ENCODE measurements around the gene PPP2R5E.

PPP2R5E gene

GRCh38 chr14:63478010-63478409, 65.2 kb downstream of the PPP2R5E start:
- DNase-seq (ENCODE audit: low spot score in 2 of 2) (no peak), ATAC-seq (replicated peaks; ENCODE audit: extremely low read depth, poor library complexity, severe bottlenecking) (peak; percentile 80)
- Mint-ChIP-seq H3K9me3 (no peaks in the 10 kb centered on the region), H3K27ac (ENCODE audit: low read depth) (no peak overlapping the region), H3K36me3 (ENCODE audit: insufficient read depth) (peaks cover 1% of the 10 kb centered on the region), H3K4me3 (peak overlapping the region; percentile 30), H3K27me3 (no peaks in the 10 kb centered on the region), H3K4me1 (peaks cover 31% of the 10 kb centered on the region)

DNA sequence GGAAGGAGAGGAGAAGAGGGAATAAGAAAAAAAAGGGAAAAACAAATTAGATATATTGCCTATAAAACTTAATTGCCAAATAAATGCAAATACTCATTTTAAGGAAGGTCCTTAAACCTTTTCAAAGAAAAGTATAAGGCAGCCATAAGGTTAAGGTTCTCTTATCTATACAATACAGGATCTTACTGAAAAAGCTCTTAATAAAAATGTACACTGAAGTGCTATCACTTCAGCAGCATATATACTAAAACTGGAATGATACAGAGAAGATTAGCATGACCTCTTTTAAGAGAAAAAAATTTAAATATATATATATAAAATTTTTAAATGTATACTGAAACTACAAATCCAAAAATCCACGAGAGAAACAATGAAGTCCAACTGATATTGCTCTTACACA, 65.6 kb downstream of the PPP2R5E start:
- DNase-seq (ENCODE audit: low spot score in 2 of 2) (no peak), ATAC-seq (replicated peaks; ENCODE audit: extremely low read depth, poor library complexity, severe bottlenecking) (no peak)
- peak overlapping the region; percentile 48 for H3K4me3 Mint-ChIP-seq
- peaks cover 1% of the 10 kb centered on the region for H3K36me3 Mint-ChIP-seq (ENCODE audit: insufficient read depth)
- H3K27me3 Mint-ChIP-seq: no peaks in the 10 kb centered on the region
- H3K27ac Mint-ChIP-seq (ENCODE audit: low read depth): peak overlapping the region; percentile 36
- peaks cover 27% of the 10 kb centered on the region for H3K4me1 Mint-ChIP-seq
- H3K9me3 Mint-ChIP-seq: no peaks in the 10 kb centered on the region

DNA sequence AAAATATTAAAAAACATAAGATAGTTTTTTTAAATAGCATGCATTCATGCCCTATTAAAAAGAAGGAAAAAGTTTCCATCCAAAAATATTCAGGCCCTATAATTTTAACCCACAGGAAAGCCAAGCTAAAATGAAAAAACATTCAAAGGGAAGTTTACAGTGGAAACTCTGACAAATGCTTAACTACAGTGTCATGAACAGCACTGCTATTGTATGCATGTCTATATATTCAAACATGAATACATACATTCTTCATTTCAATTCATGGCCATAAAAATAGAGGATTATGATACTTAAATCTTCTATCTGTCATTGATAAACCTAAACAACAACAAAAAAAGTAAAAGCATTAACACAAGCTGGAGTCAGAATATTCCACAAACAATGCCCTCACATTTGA, 67.4 kb downstream of the PPP2R5E start:
- H3K4me3 Mint-ChIP-seq: no peak overlapping the region
- H3K27me3 Mint-ChIP-seq: no peaks in the 10 kb centered on the region
- no peak overlapping the region for H3K27ac Mint-ChIP-seq (ENCODE audit: low read depth)
- ATAC-seq (replicated peaks; ENCODE audit: extremely low read depth, poor library complexity, severe bottlenecking) (no peak), DNase-seq (ENCODE audit: low spot score in 2 of 2) (no peak)
- H3K9me3 Mint-ChIP-seq: no peaks in the 10 kb centered on the region
- no peaks in the 10 kb centered on the region for H3K36me3 Mint-ChIP-seq (ENCODE audit: insufficient read depth)
- H3K4me1 Mint-ChIP-seq: peaks cover 36% of the 10 kb centered on the region

- no peaks in the 10 kb centered on the region for H3K27me3 Mint-ChIP-seq
- H3K9me3 Mint-ChIP-seq: no peaks in the 10 kb centered on the region
- DNase-seq (ENCODE audit: low spot score in 2 of 2): no peak
- ATAC-seq (replicated peaks; ENCODE audit: extremely low read depth, poor library complexity, severe bottlenecking): no peak
- no peak overlapping the region for H3K27ac Mint-ChIP-seq (ENCODE audit: low read depth)
- H3K4me3 Mint-ChIP-seq: no peak overlapping the region
- no peaks in the 10 kb centered on the region for H3K36me3 Mint-ChIP-seq (ENCODE audit: insufficient read depth)
- H3K4me1 Mint-ChIP-seq: peaks cover 29% of the 10 kb centered on the region
Observed at GRCh38 chr14:63474844-63475243, 68.3 kb downstream of the PPP2R5E start.

GRCh38 chr14:63474111-63474510, 69.1 kb downstream of the PPP2R5E start:
- Mint-ChIP-seq H3K27ac (ENCODE audit: low read depth) (no peak overlapping the region), H3K4me1 (peaks cover 25% of the 10 kb centered on the region), H3K36me3 (ENCODE audit: insufficient read depth) (no peaks in the 10 kb centered on the region), H3K27me3 (no peaks in the 10 kb centered on the region), H3K9me3 (no peaks in the 10 kb centered on the region), H3K4me3 (no peak overlapping the region)
- no peak for ATAC-seq (replicated peaks; ENCODE audit: extremely low read depth, poor library complexity, severe bottlenecking)
- DNase-seq (ENCODE audit: low spot score in 2 of 2): no peak

- DNase-seq (ENCODE audit: low spot score in 2 of 2) (no peak), ATAC-seq (replicated peaks; ENCODE audit: extremely low read depth, poor library complexity, severe bottlenecking) (no peak)
- Mint-ChIP-seq H3K27me3 (no peaks in the 10 kb centered on the region), H3K36me3 (ENCODE audit: insufficient read depth) (no peaks in the 10 kb centered on the region), H3K4me1 (peaks cover 32% of the 10 kb centered on the region), H3K4me3 (no peak overlapping the region), H3K27ac (ENCODE audit: low read depth) (no peak overlapping the region), H3K9me3 (no peaks in the 10 kb centered on the region)
Observed at GRCh38 chr14:63472986-63473788, 70.0 kb downstream of the PPP2R5E start.

DNA sequence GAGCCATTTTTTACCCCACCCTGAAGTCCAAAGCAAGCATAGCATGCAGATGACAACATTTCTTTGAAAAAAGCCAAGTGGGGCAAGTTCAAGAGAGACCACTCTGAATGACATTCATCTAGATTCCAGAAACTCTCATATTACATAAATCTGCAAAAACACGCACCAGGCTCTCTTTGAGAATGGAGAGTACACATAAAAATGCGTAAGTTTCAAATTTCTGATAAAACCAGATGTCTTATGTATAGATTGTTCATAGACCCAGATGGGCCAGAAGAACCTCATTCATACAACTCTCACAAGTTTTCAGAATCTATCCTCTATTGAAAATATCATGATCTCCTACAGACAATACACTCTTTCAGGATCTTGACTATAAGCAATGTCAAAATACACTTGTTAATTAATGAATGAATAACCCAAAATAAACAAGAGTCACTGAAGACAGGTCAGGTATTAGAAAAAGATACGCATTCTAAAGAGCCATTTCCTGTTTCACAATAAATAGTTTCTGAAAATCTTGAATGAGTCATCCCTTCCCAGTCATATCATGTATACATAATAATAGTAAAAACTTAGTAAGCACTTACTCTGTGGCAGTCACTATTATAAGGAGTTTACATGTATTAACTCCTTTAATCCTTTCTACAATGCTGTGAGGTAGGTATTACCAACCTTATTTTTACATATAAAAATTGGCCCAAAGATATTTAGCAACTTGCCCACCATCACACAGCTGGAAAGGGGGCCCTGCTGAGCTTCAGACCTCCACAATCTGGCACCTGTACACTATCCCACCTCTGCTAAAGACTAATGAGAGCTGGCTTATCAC, 72.0 kb downstream of the PPP2R5E start:
- H3K4me1 Mint-ChIP-seq: peaks cover 30% of the 10 kb centered on the region
- H3K27me3 Mint-ChIP-seq: no peaks in the 10 kb centered on the region
- DNase-seq (ENCODE audit: low spot score in 2 of 2): no peak

GRCh38 chr14:63468294-63468693, 74.9 kb downstream of the PPP2R5E start:
- ATAC-seq (replicated peaks; ENCODE audit: extremely low read depth, poor library complexity, severe bottlenecking) (no peak), DNase-seq (ENCODE audit: low spot score in 2 of 2) (no peak)
- no peaks in the 10 kb centered on the region for H3K9me3 Mint-ChIP-seq
- peaks cover 2% of the 10 kb centered on the region for H3K36me3 Mint-ChIP-seq (ENCODE audit: insufficient read depth)
- H3K27ac Mint-ChIP-seq (ENCODE audit: low read depth): no peak overlapping the region
- H3K4me1 Mint-ChIP-seq: peaks cover 37% of the 10 kb centered on the region
- H3K27me3 Mint-ChIP-seq: no peaks in the 10 kb centered on the region
- no peak overlapping the region for H3K4me3 Mint-ChIP-seq

More for the DNA sequence above, 72.0 kb downstream of the PPP2R5E start:
- Mint-ChIP-seq H3K27ac (ENCODE audit: low read depth) (no peak overlapping the region), H3K9me3 (no peaks in the 10 kb centered on the region), H3K4me3 (no peak overlapping the region), H3K36me3 (ENCODE audit: insufficient read depth) (no peaks in the 10 kb centered on the region)
- ATAC-seq (replicated peaks; ENCODE audit: extremely low read depth, poor library complexity, severe bottlenecking): peak; percentile 72

DNA sequence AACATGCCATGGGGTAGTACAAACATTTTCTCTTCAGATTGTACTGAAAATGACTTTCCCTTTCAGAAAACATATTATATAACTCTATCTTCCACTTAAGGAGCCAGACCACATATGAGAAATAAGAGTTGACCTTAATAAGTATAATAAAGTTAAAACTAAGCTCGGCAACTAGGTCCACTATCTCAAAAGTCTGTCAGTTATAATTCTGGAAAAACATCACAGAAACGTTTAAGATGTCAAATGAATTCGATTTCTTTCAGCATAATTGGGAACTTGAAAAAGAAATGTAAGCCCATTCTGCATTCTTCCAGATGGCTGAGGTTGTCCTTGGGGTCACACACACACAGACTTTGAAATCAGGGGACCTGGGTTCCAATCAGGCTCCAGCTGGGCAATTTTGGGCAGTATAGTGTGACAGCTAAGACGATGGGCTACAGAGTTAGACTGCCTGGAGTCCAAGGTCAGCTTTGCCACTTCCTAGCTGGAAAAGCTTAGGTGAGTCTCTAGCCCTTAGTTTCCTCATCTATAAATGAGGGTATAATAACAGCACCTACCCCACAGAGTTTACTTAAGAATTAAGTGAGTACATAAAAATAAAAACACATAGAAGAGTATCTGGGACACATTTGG, 75.6 kb downstream of the PPP2R5E start:
- Mint-ChIP-seq H3K4me3 (no peak overlapping the region), H3K4me1 (peaks cover 37% of the 10 kb centered on the region), H3K36me3 (ENCODE audit: insufficient read depth) (peaks cover 2% of the 10 kb centered on the region), H3K27me3 (no peaks in the 10 kb centered on the region), H3K27ac (ENCODE audit: low read depth) (no peak overlapping the region), H3K9me3 (no peaks in the 10 kb centered on the region)
- DNase-seq (ENCODE audit: low spot score in 2 of 2) (no peak), ATAC-seq (replicated peaks; ENCODE audit: extremely low read depth, poor library complexity, severe bottlenecking) (no peak)

GRCh38 chr14:63465347-63465746, 77.8 kb downstream of the PPP2R5E start:
- DNase-seq (ENCODE audit: low spot score in 2 of 2) (no peak), ATAC-seq (replicated peaks; ENCODE audit: extremely low read depth, poor library complexity, severe bottlenecking) (no peak)
- Mint-ChIP-seq H3K4me1 (peaks cover 36% of the 10 kb centered on the region), H3K27ac (ENCODE audit: low read depth) (no peak overlapping the region), H3K36me3 (ENCODE audit: insufficient read depth) (peaks cover 3% of the 10 kb centered on the region), H3K27me3 (no peaks in the 10 kb centered on the region), H3K4me3 (no peak overlapping the region), H3K9me3 (no peaks in the 10 kb centered on the region)

- no peaks in the 10 kb centered on the region for H3K27me3 Mint-ChIP-seq
- H3K36me3 Mint-ChIP-seq (ENCODE audit: insufficient read depth): peaks cover 3% of the 10 kb centered on the region
- DNase-seq (ENCODE audit: low spot score in 2 of 2) (no peak), ATAC-seq (replicated peaks; ENCODE audit: extremely low read depth, poor library complexity, severe bottlenecking) (no peak)
- no peak overlapping the region for H3K4me3 Mint-ChIP-seq
- no peak overlapping the region for H3K27ac Mint-ChIP-seq (ENCODE audit: low read depth)
- peaks cover 38% of the 10 kb centered on the region for H3K4me1 Mint-ChIP-seq
- no peaks in the 10 kb centered on the region for H3K9me3 Mint-ChIP-seq
Observed at GRCh38 chr14:63460680-63461369, 82.4 kb downstream of the PPP2R5E start.

- no peak for ATAC-seq (replicated peaks; ENCODE audit: extremely low read depth, poor library complexity, severe bottlenecking)
- Mint-ChIP-seq H3K27ac (ENCODE audit: low read depth) (no peak overlapping the region), H3K4me3 (no peak overlapping the region), H3K9me3 (no peaks in the 10 kb centered on the region), H3K36me3 (ENCODE audit: insufficient read depth) (peaks cover 3% of the 10 kb centered on the region), H3K4me1 (peaks cover 47% of the 10 kb centered on the region), H3K27me3 (no peaks in the 10 kb centered on the region)
- no peak for DNase-seq (ENCODE audit: low spot score in 2 of 2)
Observed at GRCh38 chr14:63459738-63460137, 83.4 kb downstream of the PPP2R5E start.
